WTC11 (cell line): ENCODE results near the gene RAET1E. TPM values are rescaled to one million over a fixed set of nuclear protein-coding genes. Genes with fewer than 3 reads are reported as not detected.

Experiments
- ATAC-seq: fragments of 200-7000 bp; cut with Tn5 transposase; 2 replicates; pipeline ENCODE4 v1.10.0; 2021; ENCODE audit warnings: mild to moderate bottlenecking, moderate library complexity
- CTCF ChIA-PET: fragments of 300-600 bp; sonication (Branson Sonifier 250); formaldehyde crosslinking; loops from one replicate; lab custom pipeline; 2021; ENCODE audit warnings: antibody characterized with exemption; lab: Charles Lee
- POLR2A ChIA-PET: fragments of 350-600 bp; sonication (Branson Sonifier 250); formaldehyde crosslinking; loops from one replicate; lab custom pipeline; 2021; ENCODE audit warnings: antibody characterized with exemption; lab: Charles Lee
- DNase-seq: peaks from one replicate; pipeline ENCODE4 v3.0.0; 2021; ENCODE audit warnings: low spot score
- H3K27ac Mint-ChIP-seq: 2 replicates; pipeline ENCODE4 v1.8.0; 2021; ENCODE audit warnings: mixed read lengths
- H3K27me3 Mint-ChIP-seq: 2 replicates; pipeline ENCODE4 v1.8.0; 2021; ENCODE audit warnings: low read depth, mild to moderate bottlenecking, moderate library complexity, mixed read lengths
- H3K36me3 Mint-ChIP-seq: 2 replicates; pipeline ENCODE4 v1.8.0; 2021; ENCODE audit warnings: mixed read lengths
- H3K4me1 Mint-ChIP-seq: 2 replicates; pipeline ENCODE4 v1.8.0; 2022; ENCODE audit warnings: mixed read lengths
- H3K4me3 Mint-ChIP-seq: 2 replicates; pipeline ENCODE4 v1.8.0; 2021; ENCODE audit warnings: mild to moderate bottlenecking, moderate library complexity, mixed read lengths
- H3K9me3 Mint-ChIP-seq: 2 replicates; pipeline ENCODE4 v1.8.0; 2021; ENCODE audit warnings: mixed read lengths
- AFF4 ChIP-seq: sonication (generic); formaldehyde crosslinking; IDR thresholded peaks from 2 replicates; pipeline ENCODE4 v1.8.1; 2023; ENCODE audit warnings: mild to moderate bottlenecking, missing genetic modification reagents, borderline replicate concordance
- ATF3 ChIP-seq: sonication (generic); formaldehyde crosslinking; conservative IDR thresholded peaks from 2 replicates; pipeline ENCODE4 v1.8.1; 2022; ENCODE audit warnings: mild to moderate bottlenecking, missing genetic modification reagents
- CTCF ChIP-seq: fragments of 200-600 bp; IDR thresholded peaks from 2 replicates; pipeline ENCODE4 v1.8.0; 2022; ENCODE audit warnings: antibody characterized with exemption
- EMX1 ChIP-seq: fragments of 250-450 bp; sonication (Bioruptor Pico); IDR thresholded peaks from 2 replicates; pipeline ENCODE4 v1.8.0; 2021; ENCODE audit warnings: mild to moderate bottlenecking
- ETV6 ChIP-seq: sonication (generic); formaldehyde crosslinking; IDR thresholded peaks from 2 replicates; pipeline ENCODE4 v1.8.1; 2022; ENCODE audit warnings: mild to moderate bottlenecking, missing genetic modification reagents
- FOXP1 ChIP-seq: sonication (generic); formaldehyde crosslinking; IDR thresholded peaks from 2 replicates; pipeline ENCODE4 v1.8.0; 2022; ENCODE audit warnings: missing genetic modification reagents, mild to moderate bottlenecking, moderate library complexity, borderline replicate concordance
- JAZF1 ChIP-seq: fragments of 250-450 bp; sonication (Bioruptor Pico); IDR thresholded peaks from 2 replicates; pipeline ENCODE4 v1.9.0; 2021; ENCODE audit warnings: moderate library complexity, mild to moderate bottlenecking, inconsistent platforms
- MLX ChIP-seq: sonication (generic); formaldehyde crosslinking; IDR thresholded peaks from 2 replicates; pipeline ENCODE4 v1.8.1; 2023; ENCODE audit warnings: mild to moderate bottlenecking, missing genetic modification reagents, moderate library complexity
- MYBL2 ChIP-seq: sonication (generic); formaldehyde crosslinking; IDR thresholded peaks from 2 replicates; pipeline ENCODE4 v1.8.1; 2023; ENCODE audit warnings: mild to moderate bottlenecking, moderate library complexity, missing genetic modification reagents
- TEAD4 ChIP-seq: sonication (generic); formaldehyde crosslinking; IDR thresholded peaks from 2 replicates; pipeline ENCODE4 v1.8.0; 2022; ENCODE audit warnings: mild to moderate bottlenecking, missing genetic modification reagents
- ZMAT4 ChIP-seq: fragments of 250-450 bp; sonication (Bioruptor Pico); IDR thresholded peaks from 2 replicates; pipeline ENCODE4 v1.9.0; 2021; ENCODE audit warnings: mild to moderate bottlenecking
- ZNF219 ChIP-seq: sonication (generic); formaldehyde crosslinking; IDR thresholded peaks from 2 replicates; pipeline ENCODE4 v1.8.0; 2023; ENCODE audit warnings: missing genetic modification reagents, mild to moderate bottlenecking, borderline replicate concordance
- ZNF263 ChIP-seq: sonication (generic); formaldehyde crosslinking; IDR thresholded peaks from 2 replicates; pipeline ENCODE4 v1.8.1; 2022; ENCODE audit warnings: low read depth, mild to moderate bottlenecking, moderate library complexity, missing genetic modification reagents
- ZNF532 ChIP-seq: fragments of 250-450 bp; sonication (Bioruptor Pico); IDR thresholded peaks from 2 replicates; pipeline ENCODE4 v1.9.0; 2021; ENCODE audit warnings: mild to moderate bottlenecking, borderline replicate concordance
- total RNA-seq: library from RNA; stranded (reverse); gene quantifications from 3 replicates; pipeline ENCODE4 v1.2.3, GENCODE V29; 2021
- TF ChIP-seq, protein P1 (sequence below): sonication (generic); formaldehyde crosslinking; IDR thresholded peaks from 2 replicates; pipeline ENCODE4 v1.8.0; 2022; ENCODE audit warnings: mild to moderate bottlenecking, missing genetic modification reagents
- TF ChIP-seq, protein P2 (sequence below): sonication (generic); formaldehyde crosslinking; IDR thresholded peaks from 2 replicates; pipeline ENCODE4 v1.8.0; 2023; ENCODE audit warnings: missing genetic modification reagents
- TF ChIP-seq, protein P3 (sequence below): fragments of 250-450 bp; sonication (Bioruptor Pico); IDR thresholded peaks from 2 replicates; pipeline ENCODE4 v1.9.0; 2021; ENCODE audit warnings: moderate library complexity, mild to moderate bottlenecking, inconsistent platforms, borderline replicate concordance

Gene RAET1E
- total RNA-seq, 1 experiment from 2014 or later: not detected

DNA sequence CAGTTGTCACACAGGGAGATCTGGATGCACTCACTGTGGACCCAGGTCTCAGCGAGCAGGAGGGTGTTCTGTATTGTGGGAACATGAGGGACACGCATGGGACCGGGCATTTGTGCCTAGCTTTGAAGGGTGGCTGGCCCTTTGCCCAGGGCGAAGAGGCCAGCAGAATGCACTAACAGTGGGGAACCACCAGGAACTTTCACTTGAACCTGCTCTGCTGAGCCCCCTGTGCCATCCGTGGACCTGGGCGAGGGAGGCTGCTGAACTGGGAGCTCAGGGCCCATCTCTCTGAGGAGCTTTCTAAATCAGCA lies 42.7 kb upstream of the RAET1E start:
- Mint-ChIP-seq H3K9me3 (no peaks in the 10 kb centered on the region), H3K4me1 (peaks cover 11% of the 10 kb centered on the region), H3K36me3 (0 out of 2 replicates have a peak, but pooled peaks cover 4% of the 10 kb centered on the region), H3K4me3 (peak overlapping the region; percentile 1; the same call in 1 of the 2 replicates), H3K27ac (no peak overlapping the region), H3K27me3 (peaks cover 97% of the 10 kb centered on the region)
- CTCF ChIA-PET: interaction anchor here (0.7 to 2.5 kb wide), 4 partner anchors 13 to 76 kb away, joined by 3 to 7 read pairs (median 6); no protein-coding TSS in a partner anchor
- no peak for TF ChIP-seq ZNF263 (CRISPR knock-in tag)
- TF ChIP-seq ETV6 (CRISPR knock-in tag): no peak
- TF ChIP-seq, protein P1, sequence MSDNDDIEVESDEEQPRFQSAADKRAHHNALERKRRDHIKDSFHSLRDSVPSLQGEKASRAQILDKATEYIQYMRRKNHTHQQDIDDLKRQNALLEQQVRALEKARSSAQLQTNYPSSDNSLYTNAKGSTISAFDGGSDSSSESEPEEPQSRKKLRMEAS (CRISPR knock-in tag): no peak
- TF ChIP-seq FOXP1 (CRISPR knock-in tag): no peak
- no peak for TF ChIP-seq MLX (CRISPR knock-in tag)
- no peak for TF ChIP-seq ZNF219 (CRISPR knock-in tag)
- TF ChIP-seq, protein P2, sequence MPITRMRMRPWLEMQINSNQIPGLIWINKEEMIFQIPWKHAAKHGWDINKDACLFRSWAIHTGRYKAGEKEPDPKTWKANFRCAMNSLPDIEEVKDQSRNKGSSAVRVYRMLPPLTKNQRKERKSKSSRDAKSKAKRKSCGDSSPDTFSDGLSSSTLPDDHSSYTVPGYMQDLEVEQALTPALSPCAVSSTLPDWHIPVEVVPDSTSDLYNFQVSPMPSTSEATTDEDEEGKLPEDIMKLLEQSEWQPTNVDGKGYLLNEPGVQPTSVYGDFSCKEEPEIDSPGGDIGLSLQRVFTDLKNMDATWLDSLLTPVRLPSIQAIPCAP (CRISPR knock-in tag): no peak
- TF ChIP-seq ATF3: no peak
- TF ChIP-seq ZMAT4 (CRISPR knock-in tag): no peak
- no peak for TF ChIP-seq MYBL2 (CRISPR knock-in tag)
- TF ChIP-seq CTCF: no peak
- no peak for TF ChIP-seq TEAD4 (CRISPR knock-in tag)
- TF ChIP-seq ZNF532 (CRISPR knock-in tag): no peak
- TF ChIP-seq, protein P3, sequence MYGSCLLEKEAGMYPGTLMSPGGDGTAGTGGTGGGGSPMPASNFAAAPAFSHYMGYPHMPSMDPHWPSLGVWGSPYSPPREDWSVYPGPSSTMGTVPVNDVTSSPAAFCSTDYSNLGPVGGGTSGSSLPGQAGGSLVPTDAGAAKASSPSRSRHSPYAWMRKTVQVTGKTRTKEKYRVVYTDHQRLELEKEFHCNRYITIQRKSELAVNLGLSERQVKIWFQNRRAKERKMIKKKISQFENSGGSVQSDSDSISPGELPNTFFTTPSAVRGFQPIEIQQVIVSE (CRISPR knock-in tag): no peak
- TF ChIP-seq EMX1 (CRISPR knock-in tag): no peak
- no peak for TF ChIP-seq AFF4 (CRISPR knock-in tag)
- no peak for TF ChIP-seq JAZF1 (CRISPR knock-in tag)
- POLR2A ChIA-PET: no interaction called here
- ATAC-seq (no peak), DNase-seq (no peak)
